PC-3 (cell line): ENCODE results near the gene ALG8. TPM values are rescaled to one million over a fixed set of nuclear protein-coding genes. Genes with fewer than 3 reads are reported as not detected.
A peak's percentile ranks its signal among the peaks of the same experiment; 100 is the strongest.

Source experiments
- ATAC-seq: fragments of 200-7000 bp; cut with Tn5 transposase; 2 replicates; pipeline ENCODE4 v1.9.1; 2020; ENCODE audit warnings: mild to moderate bottlenecking, moderate library complexity
- BruUV-seq: library from RNA; stranded (reverse); fragments of 400-500 nt; replicated peaks from 2 replicates; lab custom pipeline; 2021; lab: Mats Ljungman, UMichigan
- CTCF ChIA-PET: fragments of 300-600 bp; sonication (Branson Sonifier 250); formaldehyde crosslinking; loops from one replicate; lab custom pipeline; 2022; ENCODE audit warnings: antibody characterized with exemption; lab: Charles Lee
- POLR2A ChIA-PET: fragments of 300-600 bp; sonication (Branson Sonifier 250); formaldehyde crosslinking; loops from one replicate; lab custom pipeline; 2022; ENCODE audit warnings: antibody characterized with exemption; ENCODE audit not compliant: unreplicated experiment; lab: Charles Lee
- DNase-seq: peaks from one replicate; pipeline ENCODE4 v3.0.0-alpha.2; 2015
- H2AFZ ChIP-seq: fragments of 300-600 bp; sonication (generic); 2 replicates; pipeline ENCODE4 v1.6.0; 2016; ENCODE audit warnings: antibody characterized with exemption, low read length
- H3F3A ChIP-seq: fragments of 300-600 bp; sonication (generic); one replicate; pipeline ENCODE4 v1.6.0; 2017; ENCODE audit warnings: antibody characterized with exemption, low read length, control low read depth, mild to moderate bottlenecking; ENCODE audit not compliant: unreplicated experiment
- H3K27ac ChIP-seq: fragments of 300-600 bp; sonication (generic); 2 replicates; pipeline ENCODE4 v1.5.1; 2016; ENCODE audit warnings: mild to moderate bottlenecking, low read length
- H3K27me3 ChIP-seq: fragments of 300-600 bp; sonication (generic); 2 replicates; pipeline ENCODE4 v1.6.1; 2016; ENCODE audit warnings: low read length, mixed read lengths
- H3K36me3 ChIP-seq: fragments of 300-600 bp; sonication (generic); 2 replicates; pipeline ENCODE4 v1.6.1; 2016; ENCODE audit warnings: low read depth, mixed run types, low read length, mixed read lengths
- H3K4me1 ChIP-seq: fragments of 300-600 bp; sonication (generic); 2 replicates; pipeline ENCODE4 v1.5.1; 2016; ENCODE audit warnings: low read length; ENCODE audit not compliant: insufficient read depth
- H3K4me2 ChIP-seq: fragments of 300-600 bp; sonication (generic); 2 replicates; pipeline ENCODE4 v1.6.0; 2016; ENCODE audit warnings: low read length
- H3K4me3 ChIP-seq: fragments of 300-600 bp; sonication (generic); 2 replicates; pipeline ENCODE4 v1.5.1; 2016; ENCODE audit warnings: mild to moderate bottlenecking, low read length, mixed read lengths
- H3K79me2 ChIP-seq: fragments of 300-600 bp; sonication (generic); 2 replicates; pipeline ENCODE4 v1.6.1; 2017; ENCODE audit warnings: low read length, mixed read lengths
- H3K9ac ChIP-seq: fragments of 300-600 bp; sonication (generic); 2 replicates; pipeline ENCODE4 v1.6.0; 2016; ENCODE audit warnings: mild to moderate bottlenecking, low read length
- H3K9me2 ChIP-seq: fragments of 300-600 bp; sonication (generic); replicated peaks from 2 replicates; pipeline ENCODE4 v1.6.1; 2016; ENCODE audit warnings: mixed run types, low read length, mixed read lengths
- H3K9me3 ChIP-seq: fragments of 300-600 bp; sonication (generic); 2 replicates; pipeline ENCODE4 v1.6.1; 2016; ENCODE audit warnings: low read length, mixed read lengths
- H4K20me1 ChIP-seq: fragments of 300-600 bp; sonication (generic); 2 replicates; pipeline ENCODE4 v1.6.1; 2016; ENCODE audit warnings: low read length, mixed read lengths
- CTCF ChIP-seq: fragments of 300-600 bp; sonication (generic); conservative IDR thresholded peaks from 2 replicates; pipeline ENCODE4 v1.5.1; 2017; ENCODE audit warnings: antibody characterized with exemption, low read depth, mild to moderate bottlenecking, low read length
- EZH2 ChIP-seq: fragments of 300-600 bp; sonication (generic); IDR thresholded peaks from one replicate; pipeline ENCODE4 v1.6.1; 2017; ENCODE audit warnings: antibody characterized with exemption, mild to moderate bottlenecking, low read length; ENCODE audit not compliant: unreplicated experiment
- EZH2phosphoT487 ChIP-seq: fragments of 300-600 bp; sonication (generic); IDR thresholded peaks from 2 replicates; pipeline ENCODE4 v1.6.1; 2018; ENCODE audit warnings: mild to moderate bottlenecking, antibody characterized with exemption, low read length, borderline replicate concordance
- intact Hi-C: fragments of 100-400 bp; cut with micrococcal nuclease; formaldehyde crosslinking; loops from 2 replicates; pipeline ENCODE4 v1.9.0; 2023
- total RNA-seq: library from RNA; depleted of rRNA; stranded (reverse); fragments of >200 nt; gene quantifications from 2 replicates; pipeline ENCODE4 v1.2.3, GENCODE V29; 2014

Gene ALG8
- total RNA-seq, 1 experiment from 2014 or later = 73.6 TPM

DNA sequence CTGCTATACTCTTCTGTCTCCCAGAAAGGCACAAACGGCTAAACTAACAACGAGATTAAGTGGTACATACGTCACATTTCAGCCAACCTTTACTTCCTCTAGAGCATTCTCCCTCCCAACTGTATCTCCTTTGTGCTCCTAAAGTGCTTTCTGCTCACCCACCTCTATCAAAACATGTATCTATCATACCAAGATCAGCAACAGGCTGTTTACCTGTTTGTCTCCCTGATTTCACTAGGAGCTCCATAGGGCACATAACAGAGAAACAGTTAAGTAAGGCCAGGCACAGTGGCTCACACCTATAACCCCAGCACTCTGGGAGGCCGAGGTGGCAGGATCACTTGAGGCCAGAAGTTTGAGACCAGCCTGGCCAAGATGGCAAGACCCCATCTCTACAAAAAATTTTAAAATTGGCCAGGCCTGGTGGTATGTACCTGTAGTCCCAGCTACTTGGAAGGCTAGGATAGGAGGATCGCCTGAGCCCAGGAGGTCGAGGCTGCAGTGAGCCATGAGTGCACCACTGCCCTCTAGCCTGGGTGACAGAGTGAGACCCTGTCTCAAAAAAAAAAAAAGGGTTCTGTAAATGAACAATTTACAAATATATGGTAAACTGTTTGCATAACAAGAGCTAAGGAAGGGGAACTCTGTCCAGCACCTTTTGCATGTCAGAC, 62.6 kb downstream of the ALG8 start:
- H3F3A ChIP-seq = no peaks in the 10 kb centered on the region
- peak overlapping the region; percentile 93 for H3K4me2 ChIP-seq
- no peak for TF ChIP-seq CTCF
- no peak for TF ChIP-seq EZH2phosphoT487
- no peaks in the 10 kb centered on the region for H3K9me2 ChIP-seq
- intact Hi-C loops = no loop called here
- H3K9ac ChIP-seq = no peak overlapping the region
- DNase-seq (no peak), ATAC-seq (no peak)
- H3K4me1 ChIP-seq = peaks cover 33% of the 10 kb centered on the region
- H3K27ac ChIP-seq = no peak overlapping the region
- peaks cover 75% of the 10 kb centered on the region for H3K79me2 ChIP-seq
- peak overlapping the region; percentile 14; the same call in 1 of the 2 replicates for H3K4me3 ChIP-seq
- no peaks in the 10 kb centered on the region for H3K9me3 ChIP-seq
- no peak overlapping the region for H2AFZ ChIP-seq
- no TSS peak for BruUV-seq
- peaks cover 12% of the 10 kb centered on the region for H3K36me3 ChIP-seq
- ChIA-PET POLR2A (no interaction called here), CTCF (no interaction called here)
- peaks cover 36% of the 10 kb centered on the region for H4K20me1 ChIP-seq
- no peaks in the 10 kb centered on the region for H3K27me3 ChIP-seq

GRCh38 chr11:78074756-78075155, 64.7 kb downstream of the ALG8 start:
- Histone ChIP-seq H3K27me3 (no peaks in the 10 kb centered on the region), H2AFZ (no peak overlapping the region), H3K4me1 (peaks cover 33% of the 10 kb centered on the region), H3K9me3 (no peaks in the 10 kb centered on the region), H3K36me3 (peaks cover 32% of the 10 kb centered on the region), H3K4me2 (no peak overlapping the region), H3F3A (no peaks in the 10 kb centered on the region), H3K79me2 (peaks cover 86% of the 10 kb centered on the region), H3K27ac (no peak overlapping the region), H4K20me1 (peaks cover 36% of the 10 kb centered on the region), H3K4me3 (no peak overlapping the region), H3K9me2 (no peaks in the 10 kb centered on the region), H3K9ac (no peak overlapping the region)
- ChIA-PET CTCF (no interaction called here), POLR2A (no interaction called here)
- DNase-seq = no peak
- intact Hi-C loops = no loop called here
- no TSS peak for BruUV-seq
- ATAC-seq = no peak
- TF ChIP-seq EZH2phosphoT487 = no peak
- TF ChIP-seq EZH2 = no peak
- no peak for TF ChIP-seq CTCF

DNA sequence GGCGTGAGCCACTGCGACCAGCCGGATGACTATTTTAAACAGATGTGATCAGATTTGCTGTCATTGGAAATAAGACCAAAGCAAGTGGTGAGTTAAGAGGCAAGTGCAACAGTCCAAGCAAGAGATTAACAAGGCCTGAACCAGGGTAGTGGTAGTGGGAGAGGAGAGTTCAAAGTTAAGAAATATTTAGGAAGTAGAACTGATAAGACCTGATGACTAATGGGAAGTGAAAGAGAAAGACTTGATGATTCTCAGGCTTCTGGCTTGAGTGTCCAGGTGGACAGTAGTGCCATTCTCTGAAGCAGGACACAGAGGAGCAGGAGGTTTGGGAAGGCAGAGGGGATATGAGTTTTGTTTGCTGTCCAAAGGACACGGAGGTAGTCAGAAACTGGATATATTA, 67.0 kb downstream of the ALG8 start:
- TF ChIP-seq EZH2 (no peak), EZH2phosphoT487 (no peak), CTCF (no peak)
- Histone ChIP-seq H3K27ac (no peak overlapping the region), H3F3A (no peaks in the 10 kb centered on the region), H3K9me3 (no peaks in the 10 kb centered on the region), H4K20me1 (peaks cover 23% of the 10 kb centered on the region), H3K4me1 (peaks cover 23% of the 10 kb centered on the region), H2AFZ (no peak overlapping the region), H3K9ac (no peak overlapping the region), H3K4me2 (no peak overlapping the region), H3K9me2 (no peaks in the 10 kb centered on the region), H3K79me2 (peaks cover 64% of the 10 kb centered on the region), H3K36me3 (peaks cover 47% of the 10 kb centered on the region), H3K27me3 (no peaks in the 10 kb centered on the region), H3K4me3 (no peak overlapping the region)
- POLR2A ChIA-PET = no interaction called here
- intact Hi-C loops = no loop called here
- CTCF ChIA-PET = no interaction called here
- ATAC-seq (no peak), DNase-seq (no peak)
- BruUV-seq = no TSS peak
